SHP77 treated with DMSO at 0.1 percent for 48 hours (cell line): ENCODE results near the gene KAZN.

Source experiments
- DNase-seq: peaks from one replicate; lab custom pipeline; 2025; lab: John Stamatoyannopoulos, UW

The KAZN gene

DNA sequence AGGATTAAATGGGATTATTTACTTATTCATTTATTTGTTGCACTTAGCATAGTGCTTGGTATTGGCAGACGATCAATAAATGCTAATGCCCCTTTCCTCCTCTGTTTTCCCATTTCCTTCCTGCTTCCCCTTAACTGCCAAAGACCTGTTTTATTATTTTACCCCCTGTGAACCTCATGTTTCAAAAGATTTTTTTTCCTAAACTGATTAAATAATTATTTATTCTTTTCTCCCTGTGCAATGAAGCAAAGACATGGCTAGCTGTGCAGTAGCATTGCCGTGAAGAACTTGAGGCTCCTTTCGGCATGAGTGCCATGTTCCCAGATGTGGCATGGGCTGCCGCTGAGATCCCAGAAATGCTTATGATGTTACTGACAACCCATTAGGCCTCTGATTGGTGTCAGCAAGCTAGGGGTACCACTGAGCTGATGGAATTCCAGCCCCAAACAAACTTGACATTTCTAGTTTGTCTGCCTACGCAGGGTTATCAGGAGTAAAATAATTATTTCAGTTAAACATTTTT, 288.6 kb downstream of the KAZN start:
- no peak for DNase-seq

DNA sequence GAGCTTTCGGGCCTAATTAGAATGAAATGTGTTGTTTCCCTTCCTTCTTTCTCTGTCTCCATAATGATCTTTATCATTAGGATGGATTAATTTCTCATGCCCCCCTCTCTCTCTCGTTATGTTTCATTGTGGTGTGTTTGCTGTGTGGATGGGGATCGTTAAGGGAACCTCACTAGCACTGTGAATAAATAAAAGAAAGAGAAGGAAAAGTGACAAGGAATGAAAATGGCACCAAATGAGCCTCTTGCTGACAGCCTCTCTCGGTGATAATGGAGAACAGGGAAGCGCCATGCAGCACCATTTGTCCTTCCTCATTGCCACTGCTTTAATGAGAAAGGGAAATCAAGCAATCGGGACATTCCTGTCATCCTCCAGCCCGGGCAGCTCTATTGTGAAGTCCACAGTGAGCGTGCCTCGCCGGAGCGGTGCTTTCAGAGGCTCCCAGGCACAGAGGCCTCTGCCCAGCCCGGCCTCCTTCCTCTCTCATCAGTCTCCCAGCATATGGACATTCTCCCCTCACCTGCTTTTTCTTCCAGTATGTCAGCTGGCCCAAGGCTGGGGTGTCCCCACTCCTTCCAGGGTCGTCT, 289.4 kb downstream of the KAZN start:
- DNase-seq: no peak

- no peak for DNase-seq
These were observed 289.9 kb downstream of the KAZN start for GRCh38 chr1:14888374-14888773.

DNA sequence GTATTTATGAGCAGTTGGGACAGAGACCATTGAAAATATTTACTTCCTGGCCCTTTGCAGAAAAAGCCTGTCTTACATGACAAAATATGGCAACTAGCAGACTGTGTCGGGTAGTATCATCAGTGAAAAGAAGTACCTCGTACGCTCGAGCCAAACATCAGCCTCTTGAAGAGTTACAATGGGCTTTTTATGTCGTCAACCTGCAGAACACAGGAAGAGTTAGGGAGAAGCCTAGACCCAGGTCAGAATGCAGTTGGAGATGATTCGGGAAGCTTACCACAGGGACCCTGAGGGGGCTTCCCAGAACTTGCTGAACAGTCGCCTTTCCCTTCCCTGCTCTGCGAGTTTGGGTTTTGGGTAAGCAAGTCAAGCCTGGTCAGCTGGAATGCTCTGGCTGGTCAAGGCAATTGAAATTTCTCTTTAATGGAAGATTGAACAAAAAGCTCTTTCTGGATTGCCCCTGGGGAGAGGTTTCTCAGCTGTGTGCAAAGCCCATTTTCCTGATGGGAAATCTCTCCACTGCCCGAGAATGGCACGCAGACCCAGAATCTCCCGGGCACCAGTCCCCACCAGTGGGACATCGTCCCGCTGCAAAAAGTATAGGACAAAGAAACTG, 291.4 kb downstream of the KAZN start:
- DNase-seq: no peak

- no peak for DNase-seq
These were observed 293.5 kb downstream of the KAZN start for GRCh38 chr1:14891991-14892390.

DNA sequence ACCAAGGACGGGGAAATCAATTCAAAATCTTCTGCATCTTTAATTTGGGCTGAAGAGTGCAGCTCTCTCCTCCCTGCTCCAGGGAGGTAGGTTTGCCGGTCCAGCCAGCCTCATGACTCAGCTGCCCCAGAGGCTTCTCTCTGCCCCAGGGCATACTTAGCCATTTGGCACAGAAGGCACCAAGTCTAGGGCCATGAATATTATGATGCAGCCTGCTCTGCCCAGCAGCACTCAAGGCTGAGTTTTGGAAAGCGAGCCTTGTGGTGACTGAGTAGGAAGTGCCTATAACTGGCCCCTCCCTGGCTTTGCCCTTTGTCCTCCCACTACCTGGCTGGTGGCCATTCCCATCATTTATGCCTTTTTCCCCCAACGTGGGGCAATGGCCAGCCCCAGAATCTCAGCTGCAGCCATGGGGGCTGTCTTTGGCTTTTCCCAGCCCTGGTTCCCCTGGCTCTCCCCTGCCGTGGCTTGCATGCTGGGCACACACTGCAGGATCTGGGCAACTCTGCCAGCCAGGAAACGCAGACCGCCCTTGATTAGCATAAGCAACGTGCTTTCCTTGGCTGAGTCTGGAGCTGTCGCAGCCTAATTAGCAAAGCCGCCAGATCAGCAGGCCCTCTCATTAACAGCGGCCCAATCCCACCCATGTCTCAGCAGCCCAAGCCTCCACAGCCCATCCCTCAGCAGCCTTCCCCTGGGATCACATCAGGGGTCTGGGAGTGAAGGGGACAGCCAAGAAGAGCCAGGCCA, 296.5 kb downstream of the KAZN start:
- DNase-seq: no peak

DNA sequence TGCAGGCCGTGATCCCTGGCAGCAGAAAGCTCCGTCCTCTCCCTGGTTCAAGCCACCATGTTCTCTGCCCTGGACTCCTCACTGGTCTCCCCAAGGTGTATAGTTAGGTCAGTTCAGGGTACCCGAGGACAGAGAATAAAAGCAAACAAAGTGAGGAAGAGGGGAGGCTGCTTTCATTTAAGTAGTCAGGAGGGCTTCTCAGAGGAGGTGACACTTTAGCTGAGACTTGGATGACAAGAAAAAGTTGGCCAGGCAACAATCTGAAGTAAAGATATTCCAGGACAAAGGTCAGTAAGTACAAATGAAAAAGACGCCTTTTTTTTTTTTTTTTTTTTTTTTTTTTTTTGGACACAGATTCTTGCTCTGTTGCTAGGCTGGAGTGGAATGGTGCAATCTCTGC, 297.2 kb downstream of the KAZN start:
- no peak for DNase-seq

- no peak for DNase-seq
These were observed 298.0 kb downstream of the KAZN start for GRCh38 chr1:14896381-14897079.

DNA sequence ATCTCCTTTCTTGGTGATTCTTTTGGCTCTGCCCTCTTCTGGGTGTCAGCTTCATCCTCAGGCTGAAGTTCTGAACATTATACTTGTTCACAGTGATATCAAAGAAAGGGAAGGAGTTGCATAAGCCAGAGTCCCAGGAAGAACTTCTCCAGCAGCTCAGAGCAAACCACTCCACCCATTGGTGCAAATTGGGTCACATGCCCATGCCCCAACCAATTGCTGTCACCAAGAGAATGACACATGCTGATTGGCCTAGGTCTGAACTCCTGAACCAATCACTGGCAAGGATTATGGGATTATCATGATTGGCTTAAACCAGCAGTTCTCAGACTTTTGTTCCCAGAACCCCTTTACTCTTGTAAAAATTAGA, 298.6 kb downstream of the KAZN start:
- DNase-seq: no peak

- no peak for DNase-seq
These were observed 299.1 kb downstream of the KAZN start for GRCh38 chr1:14897547-14897946.

- DNase-seq: no peak
These were observed 299.6 kb downstream of the KAZN start for GRCh38 chr1:14897997-14898645.

DNA sequence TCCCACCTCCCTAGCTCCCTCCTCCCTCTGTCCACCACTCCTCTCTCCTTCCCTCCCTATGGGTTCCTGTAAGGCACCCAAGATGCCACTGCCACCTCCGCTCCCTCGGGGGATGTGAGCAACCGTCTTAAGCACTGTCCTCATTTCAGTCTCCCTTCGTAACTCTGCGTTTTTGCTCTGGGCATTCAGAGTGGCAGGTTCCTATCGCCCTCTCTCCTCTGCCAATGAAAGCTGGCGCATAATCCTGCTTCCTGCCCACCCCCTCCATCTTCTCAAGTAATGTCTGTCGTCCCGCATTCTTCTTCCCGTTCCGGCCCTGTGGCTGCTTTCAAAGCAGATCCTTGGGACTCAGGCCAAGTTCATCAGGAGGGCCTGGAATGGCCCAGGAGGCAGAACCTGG, 301.2 kb downstream of the KAZN start:
- no peak for DNase-seq

DNA sequence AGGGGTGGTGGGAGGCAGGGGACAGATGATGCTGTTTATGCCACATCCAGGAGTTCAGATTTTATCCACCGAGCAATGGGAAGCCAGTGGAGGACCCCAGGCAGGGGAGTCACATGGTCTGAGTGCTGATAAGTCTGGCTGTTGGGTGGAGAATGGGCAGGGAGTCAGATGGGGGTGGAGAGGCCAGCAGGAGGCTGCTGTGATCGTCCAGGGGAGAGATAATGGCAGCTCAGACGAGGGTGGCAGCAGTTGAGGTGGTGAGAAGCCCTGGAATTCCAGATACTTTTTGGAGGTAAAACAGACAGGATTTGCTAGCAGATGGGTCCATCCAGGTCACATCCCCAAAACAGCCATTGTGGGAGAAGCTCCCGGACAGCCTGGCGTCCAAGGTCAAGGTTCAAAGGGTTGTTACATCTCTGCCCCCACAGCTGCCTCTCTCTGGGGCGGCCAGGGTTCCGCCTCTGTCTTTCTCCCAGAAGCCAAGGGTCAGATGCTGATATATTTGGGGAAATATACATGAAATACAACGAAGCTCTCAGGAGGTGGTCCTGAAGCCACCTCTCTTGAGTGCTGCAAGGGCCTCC, 303.0 kb downstream of the KAZN start:
- DNase-seq: no peak

DNA sequence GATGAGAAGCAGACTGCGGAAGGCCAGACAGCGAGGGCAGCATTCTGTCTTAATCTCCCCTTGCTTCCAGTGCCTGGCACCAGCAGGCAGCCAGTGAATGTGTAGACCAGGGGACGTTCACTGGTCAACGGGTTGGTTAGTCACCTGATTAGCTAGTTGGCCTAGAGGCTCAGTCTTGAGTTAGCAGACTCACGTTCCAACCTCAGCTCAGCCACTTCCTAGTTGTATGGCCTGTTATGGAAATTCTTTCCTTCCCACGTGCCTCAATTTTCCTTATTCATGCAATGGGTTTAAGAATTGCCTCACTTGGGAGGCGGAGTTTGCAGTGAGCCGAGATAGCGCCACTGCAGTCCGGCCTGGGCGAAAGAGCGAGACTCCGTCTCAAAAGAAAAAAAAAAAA, 305.4 kb downstream of the KAZN start:
- no peak for DNase-seq

DNA sequence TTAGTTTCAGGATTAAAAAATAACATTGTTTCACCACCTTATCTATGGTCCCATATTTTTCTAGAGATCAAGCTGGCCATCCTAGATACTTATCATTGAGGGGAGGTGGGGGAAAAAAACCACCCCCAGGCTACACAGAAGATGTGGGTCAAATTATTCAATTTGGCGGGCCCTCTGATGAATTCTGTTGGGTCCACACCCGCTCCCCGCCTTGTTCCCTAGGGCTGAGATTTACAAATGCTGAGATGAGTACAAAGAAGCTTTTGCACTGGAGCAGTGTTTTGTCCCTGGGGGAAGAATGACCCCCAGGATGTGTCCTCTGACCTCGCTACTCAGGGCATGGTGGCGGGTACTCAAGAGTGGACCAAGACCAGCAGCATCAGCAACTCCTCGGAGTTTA, 308.2 kb downstream of the KAZN start:
- no peak for DNase-seq

DNA sequence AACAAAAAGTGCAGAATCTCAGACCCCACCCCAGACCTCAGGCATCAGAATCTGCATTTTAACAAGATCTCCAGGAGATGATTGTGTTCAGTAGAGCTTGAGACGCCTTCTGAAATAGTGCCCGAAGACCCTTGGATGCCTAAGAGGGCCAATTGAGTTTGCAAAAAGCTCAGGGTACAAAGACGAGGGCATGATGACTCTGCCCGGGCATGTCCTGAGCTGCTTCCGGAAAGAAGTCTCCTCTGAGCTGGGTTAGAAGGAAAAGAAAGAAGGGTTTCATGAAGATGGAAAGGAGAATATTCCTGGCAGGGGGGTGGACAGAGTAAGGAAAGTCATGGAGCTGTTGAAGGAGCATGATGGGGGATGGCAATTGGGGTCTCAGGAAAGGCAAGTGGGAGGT, 308.9 kb downstream of the KAZN start:
- DNase-seq: no peak

DNA sequence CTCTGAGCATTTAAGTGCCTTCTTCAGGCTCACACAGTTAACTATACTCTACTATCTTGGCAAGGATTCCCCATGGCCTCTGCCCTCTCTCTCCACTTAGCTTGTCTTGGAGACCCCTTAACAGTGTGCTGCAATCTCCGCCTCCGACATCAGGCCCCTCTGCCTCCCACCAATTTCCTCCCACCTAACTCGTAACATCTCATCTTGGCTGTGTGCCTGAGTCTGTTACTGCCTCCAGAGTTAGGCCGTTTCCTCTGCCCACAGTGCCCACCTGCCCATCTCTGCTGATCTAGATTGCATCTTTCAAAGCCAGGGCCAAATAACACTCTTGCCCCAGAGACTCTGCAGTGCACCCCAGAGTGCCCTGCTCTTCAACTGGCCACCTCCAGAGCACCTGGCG, 310.8 kb downstream of the KAZN start:
- no peak for DNase-seq

- no peak for DNase-seq
These were observed 311.5 kb downstream of the KAZN start for GRCh38 chr1:14909920-14910460.

DNA sequence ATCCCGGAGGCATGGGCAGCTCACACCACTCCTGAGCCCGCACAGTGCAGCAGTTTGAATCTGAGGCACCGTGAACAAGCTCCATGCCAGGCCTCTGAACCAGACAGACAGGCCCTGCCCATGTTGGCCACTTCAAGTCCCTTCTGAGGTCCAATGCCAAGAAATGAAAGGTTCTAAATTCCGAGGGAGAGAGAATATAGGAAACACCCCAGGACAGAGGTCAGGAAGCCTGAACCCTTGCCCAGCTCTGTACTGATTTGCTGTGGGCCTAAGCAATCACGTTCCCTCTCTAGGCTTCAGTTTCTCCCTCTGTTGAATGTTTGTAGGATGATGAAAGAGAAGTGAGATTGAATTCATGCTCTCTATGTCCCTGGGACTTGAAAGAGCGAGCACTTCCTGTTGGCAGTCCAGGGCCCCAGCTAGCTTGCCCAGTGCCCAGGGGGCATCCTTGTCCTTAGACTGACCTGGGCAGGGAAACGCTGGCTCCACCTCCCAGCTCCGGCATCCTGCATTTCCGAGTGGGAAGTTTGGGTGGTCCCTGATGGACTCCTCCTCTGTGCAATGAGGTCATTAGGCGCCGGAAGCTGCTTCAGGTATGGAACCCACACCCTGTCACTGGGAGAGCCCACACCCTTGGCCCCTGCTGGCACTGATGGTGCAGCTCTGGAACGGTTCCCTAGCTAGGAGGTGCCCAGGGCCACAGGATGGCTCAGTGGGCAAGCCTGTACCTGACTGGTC, 312.7 kb downstream of the KAZN start:
- no peak for DNase-seq

GRCh38 chr1:14912839-14913481, 314.5 kb downstream of the KAZN start:
- DNase-seq: no peak
